Measurements from ENCODE around the gene EEF2. TPM values are rescaled to one million over a fixed set of nuclear protein-coding genes. Genes with fewer than 3 reads are reported as not detected.
A peak's percentile ranks its signal among the peaks of the same experiment; 100 is the strongest.
"Not testable (repeated sequence)": the region's sequence is repeated elsewhere in the genome, so short reads cannot be mapped to it uniquely, and the experiment has no call there.

EEF2 gene
- total RNA-seq, 1 experiment from 2014 or later = 2,150 TPM

DNA sequence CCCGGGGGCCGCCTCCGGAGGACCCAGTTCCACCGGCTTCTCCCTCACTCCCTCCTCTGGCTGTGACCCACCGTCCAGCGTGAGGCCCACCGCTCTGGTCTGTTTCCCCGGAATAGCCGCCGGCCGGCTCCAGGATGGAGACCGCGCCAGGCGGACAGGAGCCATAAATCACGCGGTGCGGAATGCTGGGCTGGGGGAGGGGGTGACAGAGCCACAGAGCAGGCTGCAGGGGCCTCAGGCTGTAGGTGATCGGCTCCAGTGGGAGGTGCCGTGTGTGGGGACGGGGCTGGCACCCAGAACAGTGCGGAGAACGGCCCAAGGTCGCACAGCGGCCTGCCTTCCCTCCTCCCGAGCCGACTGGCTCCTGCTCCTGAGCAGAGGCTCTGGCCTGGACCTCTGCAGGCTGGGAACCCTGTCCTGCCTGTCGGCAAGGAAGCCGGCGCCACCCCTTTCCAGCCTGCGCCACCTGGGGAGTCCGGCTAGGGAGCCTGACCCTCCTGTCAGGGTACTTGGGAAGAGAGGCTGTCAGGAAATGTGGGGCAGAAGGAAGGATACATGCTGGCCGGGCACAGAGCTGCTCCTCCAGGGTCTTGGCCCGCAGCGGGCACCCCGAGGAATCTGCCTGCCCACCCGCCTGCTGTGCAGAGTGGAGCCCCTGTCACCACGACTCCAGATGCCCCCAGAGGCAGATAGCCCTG lies 30.6 kb upstream of the EEF2 start:
- no peak for DNase-seq (ENCODE audit: low read depth)

DNA sequence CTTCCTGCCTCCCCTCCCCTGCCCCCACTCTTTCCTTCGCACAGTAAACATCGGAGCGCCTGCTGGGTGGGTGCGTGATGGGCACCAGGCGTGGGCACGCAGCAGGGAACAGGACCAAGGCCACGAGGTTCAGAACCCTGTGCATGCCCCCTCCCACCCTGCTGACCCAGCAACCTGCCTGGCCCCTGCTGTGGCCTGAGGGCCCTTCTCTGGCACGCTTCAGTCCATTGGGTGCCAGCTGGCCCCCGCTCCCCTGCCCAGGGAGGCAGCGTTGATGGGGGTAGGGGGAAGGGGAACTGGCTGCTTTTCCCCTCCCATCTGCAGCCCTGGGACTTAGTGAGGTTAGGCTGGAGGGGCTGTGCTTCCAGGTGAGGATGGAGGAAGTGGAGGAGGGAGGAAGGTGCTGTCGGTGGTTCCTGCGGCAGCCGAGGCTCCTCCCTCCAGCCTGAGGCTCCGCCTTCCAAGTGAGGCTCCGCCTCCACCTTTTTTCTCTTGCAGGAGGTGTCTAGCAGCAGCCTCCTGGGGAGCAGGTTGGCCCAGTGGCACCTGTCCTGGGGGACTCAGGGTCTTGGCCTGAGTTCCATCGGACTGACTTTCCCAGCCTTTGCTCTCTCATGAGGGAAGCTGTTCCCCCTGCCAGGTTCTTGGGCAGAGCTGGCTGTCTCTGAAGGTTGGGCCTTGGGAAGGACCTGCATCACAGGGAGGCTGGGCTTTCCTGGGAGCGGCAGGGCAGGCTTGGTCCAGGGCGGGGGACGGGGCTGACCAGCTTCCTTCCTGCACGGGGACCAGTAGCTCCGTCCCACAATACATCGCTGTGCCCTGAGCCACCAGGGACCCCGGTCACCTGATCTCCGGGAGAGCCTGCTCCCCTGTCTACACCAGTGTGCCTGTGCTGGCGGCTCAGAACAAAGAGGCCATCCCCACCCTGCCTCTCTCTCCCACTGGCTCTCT lies 29.6 kb upstream of the EEF2 start:
- DNase-seq (ENCODE audit: low read depth) = no peak

DNA sequence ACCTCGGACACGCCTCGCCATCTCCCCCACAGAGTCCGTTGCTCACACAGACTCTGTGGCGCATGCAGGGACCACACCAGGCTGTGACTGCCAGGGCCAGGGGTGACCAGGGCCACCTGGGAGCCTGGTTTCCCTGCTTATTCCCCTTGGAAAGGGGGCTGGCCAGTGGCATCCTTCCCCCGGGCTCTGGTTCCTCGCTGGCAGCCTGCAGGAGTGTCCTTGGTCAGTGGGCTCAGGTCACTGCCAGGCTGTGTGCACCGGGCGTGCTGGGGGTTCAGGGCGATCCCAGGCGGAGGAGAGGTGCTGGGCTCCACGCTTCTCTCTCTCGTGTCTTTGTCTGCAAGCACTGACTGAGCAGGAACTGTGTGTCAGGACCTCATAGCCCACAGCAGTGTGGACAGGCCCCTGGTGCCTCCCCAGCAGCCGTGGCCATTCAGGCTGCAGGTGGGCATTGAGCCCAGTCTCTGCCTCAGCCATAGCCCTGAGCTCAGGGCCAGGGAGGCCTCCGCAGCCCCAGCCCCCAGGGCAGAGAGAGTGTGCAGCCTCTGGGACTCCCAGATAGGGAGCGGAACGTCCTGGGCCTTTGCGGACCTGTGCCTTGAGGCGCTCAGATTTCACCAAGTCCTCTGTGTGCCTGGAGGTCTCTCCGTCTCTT lies 28.8 kb upstream of the EEF2 start:
- no peak for DNase-seq (ENCODE audit: low read depth)

DNA sequence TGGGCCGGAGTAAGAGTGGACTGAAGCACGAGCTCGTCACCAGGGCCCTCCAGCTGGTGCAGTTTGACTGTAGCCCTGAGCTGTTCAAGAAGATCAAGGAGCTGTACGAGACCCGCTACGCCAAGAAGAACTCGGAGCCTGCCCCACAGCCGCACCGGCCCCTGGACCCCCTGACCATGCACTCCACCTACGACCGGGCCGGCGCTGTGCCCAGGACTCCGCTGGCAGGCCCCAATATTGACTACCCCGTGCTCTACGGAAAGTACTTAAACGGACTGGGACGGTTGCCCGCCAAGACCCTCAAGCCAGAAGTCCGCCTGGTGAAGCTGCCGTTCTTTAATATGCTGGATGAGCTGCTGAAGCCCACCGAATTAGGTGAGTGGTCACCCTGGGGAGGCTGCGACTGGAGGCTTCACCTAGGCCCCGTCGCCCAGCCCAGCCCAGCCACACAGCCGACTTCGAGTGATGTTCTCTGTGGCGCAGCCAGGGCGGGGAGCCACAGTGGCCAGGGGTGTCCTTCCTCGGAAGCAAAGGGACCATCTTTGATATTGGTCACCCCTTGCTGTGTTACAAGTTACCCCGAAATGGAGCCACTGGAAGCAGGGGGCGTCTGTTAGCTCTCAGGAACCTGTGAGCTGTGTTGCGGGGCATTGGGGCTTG lies 27.8 kb upstream of the EEF2 start:
- DNase-seq (ENCODE audit: low read depth) = no peak

DNA sequence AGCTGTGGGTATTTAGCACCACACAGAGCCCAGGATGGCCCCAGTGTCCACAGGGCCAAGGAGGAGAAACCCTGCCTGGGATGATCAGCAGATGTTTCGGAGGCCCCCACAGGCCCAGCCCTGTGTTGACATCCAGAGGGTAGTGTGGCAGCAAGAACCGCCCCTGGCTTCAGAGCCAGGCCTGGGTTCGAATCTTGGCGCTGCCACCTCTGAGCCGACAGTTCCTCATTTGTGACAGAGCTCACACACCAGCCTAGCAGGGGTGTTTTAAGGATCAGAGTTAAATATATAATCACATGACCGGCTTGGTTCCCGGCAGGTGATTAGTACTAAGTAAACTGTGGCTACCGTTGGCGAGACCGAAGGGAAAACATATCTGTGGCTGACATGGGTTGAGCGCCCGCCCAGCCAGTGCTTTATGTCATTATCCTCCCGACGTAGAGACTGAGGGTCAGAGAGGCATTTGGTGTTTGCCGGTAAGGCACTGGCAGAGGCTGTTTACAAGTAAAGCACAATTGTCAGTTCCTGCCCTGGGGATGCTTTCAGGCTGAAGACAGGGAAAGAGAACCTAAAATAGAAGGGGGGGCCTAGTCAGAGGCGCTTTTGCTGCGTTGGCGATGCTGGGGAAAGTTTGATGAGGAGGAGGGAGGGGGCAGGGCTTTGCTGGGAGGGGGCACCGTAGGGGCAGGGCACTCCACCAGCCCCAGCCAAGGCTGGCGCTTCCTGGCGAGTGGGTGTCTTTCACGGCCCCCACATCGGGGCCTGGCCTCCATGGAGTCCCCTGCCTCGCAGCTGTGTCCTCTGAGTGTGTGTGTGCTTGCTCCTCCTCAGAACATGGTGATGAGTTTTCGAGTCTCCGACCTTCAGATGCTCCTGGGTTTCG lies 27.1 kb upstream of the EEF2 start:
- DNase-seq (ENCODE audit: low read depth) = no peak

DNA sequence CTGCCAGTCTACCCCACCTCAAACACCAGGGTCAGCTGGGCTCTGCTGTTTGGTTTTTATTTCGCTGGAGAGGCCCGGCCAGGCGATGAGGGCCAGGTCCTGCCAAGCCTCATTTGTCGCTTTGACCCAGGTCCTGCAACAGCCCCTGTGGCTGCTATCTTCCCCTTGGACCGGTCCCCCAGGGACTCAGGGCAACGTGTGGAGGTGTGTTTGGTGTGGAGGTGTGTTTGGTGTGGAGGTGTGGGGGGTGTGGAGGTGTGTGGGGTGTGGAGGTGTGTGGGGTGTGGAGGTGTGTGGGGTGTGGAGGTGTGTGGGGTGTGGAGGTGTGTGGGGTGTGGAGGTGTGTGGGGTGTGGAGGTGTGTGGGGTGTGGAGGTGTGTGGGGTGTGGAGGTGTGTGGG lies 26.2 kb upstream of the EEF2 start:
- DNase-seq (ENCODE audit: low read depth) = not testable (repeated sequence)

DNA sequence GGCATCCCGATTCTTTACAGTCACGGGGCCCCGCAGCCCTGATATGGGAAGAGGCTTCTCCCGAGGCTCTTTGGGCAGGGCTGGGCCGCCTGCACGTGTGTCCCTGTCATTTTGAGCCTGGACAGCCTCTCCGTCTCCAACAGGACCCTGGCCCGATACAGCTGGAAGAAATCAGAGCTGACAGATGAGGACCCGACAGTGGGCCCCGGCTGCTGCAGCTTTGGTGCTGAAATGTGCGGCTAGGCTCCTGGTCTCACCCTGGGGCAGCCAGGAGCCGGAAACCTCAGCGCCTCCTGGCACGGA lies 25.5 kb upstream of the EEF2 start:
- DNase-seq (ENCODE audit: low read depth) = no peak

DNA sequence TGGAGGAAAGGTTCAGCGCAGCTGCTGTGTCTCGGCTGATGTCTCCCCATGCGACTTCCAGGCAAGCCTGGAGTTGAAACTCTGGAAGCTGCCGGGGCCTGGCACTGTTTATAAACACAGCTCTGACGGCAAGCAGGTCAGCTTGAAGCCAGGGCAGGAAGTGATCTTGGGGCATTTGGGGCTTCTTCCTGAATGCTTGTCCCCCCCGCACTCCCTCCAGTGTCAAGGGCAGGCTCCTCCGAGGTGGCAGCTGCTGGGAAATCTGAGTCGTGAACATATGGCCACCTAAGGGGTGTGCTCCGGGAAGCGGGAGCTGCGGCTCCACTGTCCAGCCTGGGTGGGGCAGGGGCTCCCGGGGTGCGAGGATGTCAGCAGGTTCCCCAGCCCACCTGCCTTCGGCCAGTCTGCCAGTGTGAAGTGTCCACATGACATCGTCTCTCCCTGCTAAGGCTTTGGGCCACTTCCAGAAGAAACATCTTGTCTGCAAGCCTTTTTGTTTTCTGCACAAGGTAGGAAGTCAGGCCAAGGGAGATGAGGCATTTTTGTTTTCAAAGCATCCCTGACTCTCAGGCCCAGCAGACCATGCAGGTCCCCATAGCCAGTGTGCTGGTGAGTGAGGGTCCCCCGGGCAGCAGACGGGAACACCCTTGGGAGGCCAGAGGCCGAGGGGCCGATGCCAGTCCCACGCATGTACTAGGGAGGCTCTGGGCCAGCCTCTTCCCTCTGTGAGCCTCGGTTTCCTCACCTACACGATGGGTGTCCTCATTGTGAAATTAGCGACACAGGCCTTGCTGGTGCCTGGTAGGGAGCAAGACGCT lies 24.9 kb upstream of the EEF2 start:
- DNase-seq (ENCODE audit: low read depth) = peak; percentile 19

DNA sequence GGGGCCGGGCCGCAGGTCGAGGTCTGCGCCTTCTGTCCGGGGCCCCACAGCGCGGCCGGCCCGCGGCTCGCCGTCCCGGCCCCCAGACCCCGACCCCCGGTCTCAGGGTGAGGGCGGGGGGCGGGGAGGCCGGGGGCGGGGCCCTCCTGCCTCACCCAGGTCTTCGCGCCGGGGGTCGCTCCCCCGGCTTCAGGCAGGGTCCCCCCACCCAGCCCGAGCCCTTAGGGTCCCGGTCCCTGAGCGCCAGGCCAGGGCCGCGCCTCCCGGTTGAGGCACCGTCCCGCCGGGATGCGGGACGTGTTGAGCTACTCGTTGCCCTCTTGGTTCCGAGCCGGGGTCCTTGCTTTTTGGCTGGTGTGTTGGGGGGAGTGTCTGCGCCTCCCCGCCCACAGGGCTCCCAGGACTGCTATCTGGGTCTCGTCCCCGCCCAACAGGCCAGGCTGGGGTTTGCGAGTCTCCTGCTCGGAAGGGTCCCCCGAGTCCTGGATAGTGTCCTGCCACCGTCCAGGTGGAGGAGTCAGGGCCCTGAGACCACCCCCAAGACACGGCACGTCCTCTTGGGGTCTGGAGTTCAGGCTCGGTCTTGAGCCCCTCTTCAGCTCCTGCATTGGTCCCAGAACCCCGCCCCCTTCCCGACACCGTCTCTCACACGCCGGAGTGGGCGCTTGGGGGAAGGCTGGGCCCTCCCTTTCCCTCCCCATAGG lies 22.7 kb upstream of the EEF2 start:
- no peak for DNase-seq (ENCODE audit: low read depth)

DNA sequence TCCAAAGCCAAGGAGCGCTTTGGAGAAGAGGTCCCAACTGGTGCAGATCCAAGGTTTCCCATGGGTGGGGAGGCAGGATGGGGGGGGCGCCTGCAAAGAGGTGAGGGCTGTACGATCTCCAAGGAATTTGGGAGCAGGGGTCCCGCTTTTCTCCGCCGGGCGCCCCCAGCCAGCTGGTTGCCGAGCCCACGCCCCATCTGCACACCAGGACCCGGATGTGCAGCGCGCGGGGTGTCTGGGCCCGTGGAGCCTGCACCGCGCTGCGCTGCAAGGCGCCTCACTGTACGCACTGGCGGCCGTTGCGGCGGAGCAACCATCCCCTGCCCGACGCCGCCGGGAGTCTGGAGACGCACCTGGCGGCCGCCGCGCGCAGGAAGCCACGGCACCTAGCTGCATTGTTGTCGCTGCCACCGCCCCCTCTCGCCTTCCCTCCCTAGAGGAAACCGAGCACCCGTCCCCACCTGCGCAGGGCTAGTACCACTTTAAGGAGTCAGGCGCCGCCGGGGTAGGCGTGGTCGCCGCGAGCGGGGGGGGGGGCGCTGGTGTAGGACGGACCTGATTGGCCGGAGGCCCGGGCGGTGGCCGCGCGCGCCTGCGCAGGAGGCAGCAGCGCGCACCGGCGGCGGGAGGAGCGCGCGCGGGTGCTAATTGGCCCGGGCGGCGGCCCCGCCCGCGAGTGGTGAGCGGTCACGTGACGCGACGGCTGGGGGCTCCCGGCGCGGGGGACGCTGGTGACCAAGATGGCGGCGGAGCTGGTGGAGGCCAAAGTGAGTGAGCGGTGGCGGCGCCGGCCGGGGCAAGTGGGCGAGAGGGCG lies 22.0 kb upstream of the EEF2 start, which contains the start of gene PIAS4:
Gene PIAS4, plus strand, starts transcription at position 716 of the 815 bp plus-strand sequence. Its CDS starts 25 bp downstream, at position 741.
- DNase-seq (ENCODE audit: low read depth) = peak; percentile 91

DNA sequence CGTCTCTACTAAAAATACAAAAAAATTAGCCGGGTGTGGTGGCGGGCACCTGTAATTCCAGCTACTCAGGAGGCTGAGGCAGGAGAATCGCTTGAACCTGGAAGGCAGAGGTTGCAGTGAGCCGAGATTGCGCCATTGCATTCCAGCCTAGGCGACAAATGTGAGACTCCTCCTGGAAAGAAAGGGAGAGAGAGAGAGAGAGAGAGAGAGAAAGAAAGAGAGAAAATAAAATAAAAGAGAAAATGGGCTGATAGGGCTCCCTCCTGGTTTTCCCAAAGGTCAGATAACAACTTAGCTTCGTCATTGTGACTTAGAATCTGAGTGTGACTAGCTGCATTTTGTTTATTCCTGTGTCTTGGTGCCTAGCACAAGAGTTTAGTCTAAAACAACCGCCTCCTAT lies 20.2 kb upstream of the EEF2 start:
- not testable (repeated sequence) for DNase-seq (ENCODE audit: low read depth)

DNA sequence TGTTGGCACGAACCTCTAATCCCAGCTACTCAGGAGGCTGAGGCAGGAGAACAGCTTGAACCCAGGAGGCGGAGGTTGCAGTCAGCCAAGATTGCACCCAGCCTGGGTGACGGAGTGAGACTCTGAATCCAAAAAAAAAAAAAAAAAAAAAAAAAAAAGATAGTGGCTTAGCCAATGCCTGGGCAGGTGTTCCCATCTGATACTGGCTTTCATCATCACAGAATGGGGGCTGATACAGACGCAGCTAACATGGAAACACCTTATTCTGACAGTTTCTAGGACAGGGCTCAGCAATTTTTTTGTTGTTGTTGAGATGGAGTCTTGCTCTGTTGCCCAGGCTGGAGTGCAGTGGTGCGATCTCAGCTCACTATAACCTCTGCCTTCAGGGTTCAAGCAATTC lies 15.5 kb upstream of the EEF2 start:
- DNase-seq (ENCODE audit: low read depth) = not testable (repeated sequence)

DNA sequence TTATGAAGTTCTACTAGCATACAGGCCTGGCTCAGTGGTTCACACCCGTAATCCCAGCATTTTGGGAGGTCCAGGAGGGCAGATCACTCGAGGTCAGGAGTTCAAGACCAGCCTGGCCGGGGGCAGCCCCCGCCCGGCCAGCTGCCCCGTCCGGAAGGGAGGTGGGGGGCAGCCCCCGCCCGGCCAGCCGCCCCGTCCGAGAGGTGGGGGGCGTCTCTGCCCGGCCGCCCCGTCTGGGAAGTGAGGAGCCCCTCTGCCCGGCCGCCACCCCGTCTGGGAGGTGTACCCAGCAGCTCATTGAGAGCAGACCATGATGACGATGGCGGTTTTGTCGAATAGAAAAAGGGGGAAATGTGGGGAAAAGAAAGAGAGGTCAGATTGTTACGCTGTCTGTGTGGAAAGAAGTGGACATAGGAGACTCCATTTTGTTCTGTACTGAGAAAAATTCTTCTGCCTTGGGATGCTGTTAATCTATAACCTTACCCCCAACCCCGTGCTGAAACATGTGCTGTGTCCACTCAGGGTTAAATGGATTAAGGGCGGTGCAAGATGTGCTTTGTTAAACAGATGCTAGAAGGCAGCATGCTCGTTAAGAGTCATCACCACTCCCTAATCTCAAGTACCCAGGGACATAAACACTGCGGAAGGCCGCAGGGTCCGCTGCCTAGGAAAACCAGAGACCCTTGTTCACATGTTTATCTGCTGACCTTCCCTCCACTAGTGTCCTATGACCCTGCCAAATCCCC lies 13.6 kb upstream of the EEF2 start:
- not testable (repeated sequence) for DNase-seq (ENCODE audit: low read depth)

DNA sequence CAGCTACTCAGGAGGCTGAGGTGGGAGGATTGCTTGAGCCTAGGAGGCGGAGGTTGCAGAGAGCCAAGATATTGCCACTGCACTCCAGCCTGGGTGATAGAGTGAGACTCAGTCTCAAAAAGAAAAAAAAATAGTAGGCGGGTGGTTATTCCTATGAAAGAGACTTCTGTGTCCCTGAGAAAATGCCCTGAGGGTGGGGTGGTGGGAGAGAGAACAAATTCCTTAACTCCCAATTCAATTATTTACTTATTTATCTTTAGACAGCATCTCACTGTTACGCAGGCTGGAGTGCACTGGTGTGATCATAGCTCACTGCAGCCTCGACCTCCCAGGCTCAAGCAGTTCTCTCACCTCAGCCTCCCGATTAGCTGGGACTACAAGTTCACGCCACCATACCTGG lies 10.3 kb upstream of the EEF2 start:
- no peak for DNase-seq (ENCODE audit: low read depth)

DNA sequence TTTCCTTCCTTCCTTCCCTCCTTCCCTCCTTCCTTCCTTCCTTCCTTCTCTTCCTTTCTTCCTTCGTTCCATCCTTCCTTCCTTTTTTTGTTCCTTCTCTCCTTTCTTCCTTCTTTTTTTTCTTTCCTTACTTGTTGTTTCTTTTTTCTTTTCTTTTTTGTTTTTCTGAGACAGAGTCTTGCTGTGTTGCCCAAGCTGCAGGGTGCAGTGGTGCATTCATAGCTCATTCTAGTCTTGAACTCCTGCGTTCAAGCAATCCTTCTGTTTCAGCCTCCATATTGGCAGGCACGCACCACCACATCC lies 5.5 kb upstream of the EEF2 start:
- DNase-seq (ENCODE audit: low read depth) = no peak

DNA sequence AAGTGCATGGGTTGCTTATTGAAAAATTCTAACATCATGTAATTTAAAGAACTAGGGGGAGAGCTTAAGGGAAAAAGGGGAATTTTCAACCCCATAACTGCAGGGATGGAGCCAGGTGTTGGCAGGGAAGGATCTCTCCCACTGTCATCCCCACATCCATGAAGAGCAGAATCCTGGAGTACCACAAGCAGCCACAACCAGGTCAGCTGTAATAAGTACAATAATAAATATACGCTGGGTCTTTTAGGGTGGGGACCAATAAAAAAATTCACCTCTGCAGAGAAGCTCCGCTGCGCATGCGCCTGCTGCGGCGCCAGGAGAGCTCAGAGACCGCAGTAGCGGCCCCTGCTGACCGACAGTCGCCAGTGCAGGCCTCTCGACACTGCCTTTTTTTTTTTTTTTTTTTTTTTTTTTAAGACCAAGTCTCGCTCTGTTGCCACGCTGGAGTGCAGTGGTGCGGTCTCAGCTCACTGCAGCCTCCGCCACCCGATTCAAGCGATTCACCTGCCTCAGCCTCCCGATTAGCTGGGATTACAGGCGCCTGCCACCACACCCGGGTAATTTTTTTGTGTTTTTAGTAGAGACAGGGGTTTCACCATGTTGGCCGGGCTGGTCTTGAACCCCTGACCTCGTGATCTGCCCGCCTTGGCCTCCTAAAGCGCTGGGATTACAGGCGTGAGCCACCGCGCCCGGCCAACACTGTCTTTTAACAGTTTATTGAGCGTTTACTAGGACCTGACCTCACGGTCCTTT lies 2.5 kb upstream of the EEF2 start:
- DNase-seq (ENCODE audit: low read depth) = peak; percentile 76

All from LHCN-M2 (cell line).